Stimulated activated naive CD4-positive, alpha-beta T cell (primary cell): ENCODE data around the gene GPR162.

ENCODE experiments used
- DNase-seq, 6 experiments: peaks; one replicate each; lab custom pipeline; 2025; lab: John Stamatoyannopoulos, UW

Gene GPR162

DNA sequence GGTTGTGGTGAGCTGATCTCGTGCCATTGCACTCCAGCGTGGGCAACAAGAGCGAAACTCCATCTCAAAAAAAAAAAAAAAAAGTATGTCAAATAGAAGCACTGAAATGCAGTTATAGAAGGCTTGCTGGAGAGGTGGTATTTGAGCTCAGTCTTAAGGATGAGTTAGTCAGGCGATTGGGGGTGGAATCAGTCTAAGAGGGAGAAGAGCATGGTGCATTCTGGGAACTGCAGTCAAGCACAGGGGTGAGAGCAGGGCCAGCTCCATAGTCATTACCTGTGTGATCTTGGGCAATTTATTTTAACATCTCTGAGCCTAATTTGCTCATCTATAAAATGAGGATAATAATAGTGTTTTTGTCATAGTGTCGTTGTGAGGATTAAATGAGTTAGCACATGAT, 13.3 kb downstream of the GPR162 start:
- DNase-seq: no peak

DNA sequence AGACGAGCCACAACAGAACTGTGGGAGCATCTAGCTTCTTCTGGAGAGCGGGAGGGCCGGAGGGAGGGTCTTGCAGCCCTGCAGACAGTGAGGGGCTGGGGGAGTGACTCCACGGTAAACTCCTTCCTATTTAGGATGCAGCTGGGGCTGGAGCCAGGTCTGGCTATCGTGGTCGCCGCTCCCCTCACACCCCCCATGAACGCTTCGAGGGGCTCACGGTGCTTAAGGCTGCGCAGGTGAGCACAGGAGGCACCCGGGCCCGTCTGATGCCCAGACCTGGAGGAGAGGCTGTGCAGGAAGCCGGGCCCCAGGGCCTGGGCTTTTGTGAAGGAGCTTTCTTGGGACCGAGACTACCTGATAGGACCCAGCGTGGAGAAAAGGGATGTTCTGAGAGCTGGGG, 15.2 kb downstream of the GPR162 start:
- no peak for DNase-seq

DNA sequence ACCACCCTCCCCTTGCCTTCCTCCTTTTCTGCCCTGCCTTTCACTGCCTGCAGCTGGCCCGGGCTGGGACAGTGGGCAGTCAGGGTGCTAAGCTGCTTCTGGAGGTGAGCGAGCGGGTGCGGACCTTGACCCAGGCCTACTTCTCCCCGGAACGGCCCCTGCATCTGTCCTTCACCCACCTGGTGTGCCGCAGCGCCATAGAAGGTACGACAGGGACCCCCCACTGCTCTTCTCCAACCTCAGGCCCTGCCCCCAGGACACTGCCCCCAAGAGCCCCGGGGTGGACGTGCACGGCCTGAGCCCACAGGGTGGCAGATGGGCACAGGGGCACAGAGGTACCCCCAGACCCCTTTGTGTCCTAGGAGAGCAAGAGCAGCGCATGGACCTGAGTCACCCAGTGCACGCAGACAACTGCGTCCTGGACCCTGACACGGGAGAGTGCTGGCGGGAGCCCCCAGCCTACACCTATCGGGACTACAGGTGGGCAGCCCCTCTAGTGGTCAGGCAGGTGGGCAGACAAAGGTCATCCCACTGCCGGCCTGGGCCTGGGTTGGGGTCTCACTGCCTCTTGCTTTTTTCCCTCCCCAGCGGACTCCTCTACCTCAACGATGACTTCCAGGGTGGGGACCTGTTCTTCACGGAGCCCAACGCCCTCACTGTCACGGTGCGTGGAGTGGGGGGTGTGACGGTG, 15.9 kb downstream of the GPR162 start:
- no peak for DNase-seq

DNA sequence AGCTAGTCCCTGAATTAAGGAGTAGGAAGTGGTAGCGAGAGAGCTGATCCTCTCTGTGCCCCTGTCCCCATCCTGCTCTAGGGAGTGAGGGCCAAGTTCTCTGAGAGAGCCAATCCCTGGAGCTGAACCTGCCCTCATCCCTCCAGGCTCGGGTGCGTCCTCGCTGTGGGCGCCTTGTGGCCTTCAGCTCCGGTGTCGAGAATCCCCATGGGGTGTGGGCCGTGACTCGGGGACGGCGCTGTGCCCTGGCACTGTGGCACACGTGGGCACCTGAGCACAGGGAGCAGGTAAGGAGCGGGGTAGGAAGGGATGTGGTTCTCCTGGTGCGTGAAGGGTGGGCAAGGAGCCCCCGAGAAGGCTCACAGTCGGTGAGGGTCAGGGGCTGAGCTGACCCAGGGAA, 17.2 kb downstream of the GPR162 start:
- no peak for DNase-seq

DNA sequence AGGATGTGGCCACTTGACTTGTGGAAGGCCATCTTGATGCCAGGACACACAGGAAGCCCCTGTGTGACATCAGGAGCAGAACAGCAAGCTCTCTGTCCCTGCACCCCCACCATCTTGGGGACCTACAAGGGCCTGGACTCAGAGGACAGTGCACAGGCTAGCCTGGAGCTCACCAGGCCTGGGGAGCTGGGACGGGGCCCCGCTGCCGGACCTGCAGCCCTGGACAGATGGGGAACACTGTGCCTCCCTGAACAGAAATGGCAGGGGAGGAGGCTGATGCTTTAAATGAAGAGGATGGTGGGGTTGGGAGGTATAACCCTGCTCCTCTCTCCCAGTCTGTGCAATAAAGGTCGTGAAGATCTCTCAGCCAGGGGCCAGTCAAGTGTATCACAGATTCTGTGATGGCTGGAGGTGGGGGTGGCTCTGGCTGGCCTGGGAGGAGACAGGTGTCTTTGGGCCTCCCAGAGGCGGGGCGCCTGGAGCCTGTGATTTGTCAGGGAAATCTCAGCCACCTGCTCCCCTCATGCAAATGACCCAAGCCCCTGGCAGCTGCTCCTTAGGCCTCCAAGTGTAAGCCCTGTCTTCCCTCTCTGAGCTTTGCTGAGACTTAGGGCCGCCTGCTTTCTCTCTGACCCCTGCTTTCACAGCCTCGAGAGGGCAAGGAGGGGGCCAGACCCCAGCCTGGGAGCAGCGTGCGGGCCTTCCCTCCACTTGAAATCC, 18.0 kb downstream of the GPR162 start:
- DNase-seq: no peak

DNA sequence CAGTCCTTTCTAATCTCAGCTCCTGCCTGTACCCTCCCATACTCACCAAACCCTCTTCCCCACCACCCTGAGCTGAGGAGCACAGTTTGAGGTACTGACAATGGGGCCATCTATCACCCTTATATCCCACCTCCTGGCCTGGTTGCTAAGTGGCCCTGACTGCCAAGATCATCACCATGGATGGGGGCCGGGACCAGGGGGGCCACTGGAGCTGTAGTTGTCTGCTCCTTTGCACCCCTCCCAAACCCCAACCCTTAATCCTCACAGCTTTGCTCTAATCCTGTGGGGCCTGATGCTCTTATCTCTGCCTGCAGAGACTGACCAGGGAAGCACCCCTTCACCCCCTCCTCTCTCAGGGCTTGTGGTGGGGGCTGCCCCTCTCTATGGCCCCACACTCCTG, 18.7 kb downstream of the GPR162 start:
- no peak for DNase-seq

DNA sequence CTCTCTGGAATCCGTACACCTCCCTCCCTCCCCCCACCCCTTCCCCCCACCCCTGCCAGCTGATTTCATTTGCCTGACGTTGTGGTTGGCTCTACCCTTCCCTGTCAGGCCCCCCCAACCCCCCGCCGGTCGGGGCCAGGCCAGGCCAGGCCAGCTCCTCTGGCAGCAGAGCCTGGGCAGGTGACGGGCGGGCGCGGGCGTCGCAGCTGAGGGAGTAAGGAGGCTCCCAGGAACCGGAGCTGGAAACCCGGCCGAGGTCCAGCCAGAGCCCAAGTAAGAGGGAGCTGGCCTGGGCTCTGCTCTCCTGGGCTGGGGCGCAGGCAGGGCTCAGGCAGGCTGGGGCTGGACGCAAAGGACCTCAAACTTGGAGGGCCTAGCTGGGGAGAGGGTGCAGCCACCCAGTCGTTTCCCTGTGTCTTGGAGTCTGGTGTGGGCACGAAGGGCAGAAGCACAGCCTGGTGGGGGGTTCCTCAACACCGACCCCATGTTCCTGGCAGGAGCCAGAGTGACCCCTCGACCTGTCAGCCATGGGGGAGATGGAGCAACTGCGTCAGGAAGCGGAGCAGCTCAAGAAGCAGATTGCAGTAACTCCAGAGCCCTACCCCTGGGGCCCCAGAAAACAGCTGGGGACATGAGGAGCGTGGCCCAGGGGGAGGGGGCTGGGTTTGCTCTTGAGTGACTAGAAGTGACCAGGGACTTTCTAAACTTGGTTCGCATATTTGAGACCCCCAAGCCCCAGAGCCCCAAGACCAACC, 19.3 kb downstream of the GPR162 start, which contains the start of gene GNB3:
GNB3 (plus strand) TSS at position 165 of the 755 bp plus-strand sequence; CDS start at position 528, 363 bp downstream.
- no peak for DNase-seq

DNA sequence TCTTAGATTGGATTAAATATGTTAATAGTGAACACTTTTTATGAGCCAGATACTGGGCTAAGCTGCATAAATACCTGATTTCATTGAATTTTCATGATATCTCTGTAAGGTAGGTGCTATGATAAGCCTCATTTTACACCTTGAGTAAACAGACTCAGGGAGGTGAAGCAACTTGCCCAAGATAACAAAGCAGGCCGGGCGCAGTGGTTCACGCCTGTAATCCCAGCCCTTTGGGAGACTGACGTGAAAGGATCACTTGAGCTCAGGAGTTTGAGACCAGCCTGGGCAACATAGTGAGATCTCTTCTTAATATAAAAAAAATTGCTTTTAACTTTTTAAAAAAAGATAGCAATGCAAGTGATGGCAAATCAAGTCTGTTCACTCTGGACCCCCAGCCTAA, 20.5 kb downstream of the GPR162 start:
- no peak for DNase-seq

DNA sequence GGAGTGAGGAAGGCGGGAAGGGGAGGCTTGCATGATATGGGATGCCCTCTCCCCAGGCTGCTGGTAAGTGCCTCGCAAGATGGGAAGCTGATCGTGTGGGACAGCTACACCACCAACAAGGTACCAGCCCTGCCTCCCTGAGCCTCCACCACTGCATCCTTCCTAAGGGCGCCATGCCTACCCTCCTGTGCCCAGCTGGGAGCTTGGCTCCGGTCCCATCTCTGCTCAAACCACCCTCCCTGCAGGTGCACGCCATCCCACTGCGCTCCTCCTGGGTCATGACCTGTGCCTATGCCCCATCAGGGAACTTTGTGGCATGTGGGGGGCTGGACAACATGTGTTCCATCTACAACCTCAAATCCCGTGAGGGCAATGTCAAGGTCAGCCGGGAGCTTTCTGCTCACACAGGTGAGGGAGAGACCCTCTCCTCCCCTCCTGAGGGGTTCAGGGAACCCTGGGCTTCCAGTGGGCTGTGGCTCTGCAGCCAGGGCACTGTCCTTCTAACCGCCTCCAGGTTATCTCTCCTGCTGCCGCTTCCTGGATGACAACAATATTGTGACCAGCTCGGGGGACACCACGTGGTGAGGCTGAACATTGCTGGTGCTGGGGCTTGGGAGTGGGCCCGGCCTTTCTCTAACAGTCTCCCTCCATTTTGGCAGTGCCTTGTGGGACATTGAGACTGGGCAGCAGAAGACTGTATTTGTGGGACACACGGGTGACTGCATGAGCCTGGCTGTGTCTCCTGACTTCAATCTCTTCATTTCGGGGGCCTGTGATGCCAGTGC, 21.7 kb downstream of the GPR162 start:
- no peak for DNase-seq

DNA sequence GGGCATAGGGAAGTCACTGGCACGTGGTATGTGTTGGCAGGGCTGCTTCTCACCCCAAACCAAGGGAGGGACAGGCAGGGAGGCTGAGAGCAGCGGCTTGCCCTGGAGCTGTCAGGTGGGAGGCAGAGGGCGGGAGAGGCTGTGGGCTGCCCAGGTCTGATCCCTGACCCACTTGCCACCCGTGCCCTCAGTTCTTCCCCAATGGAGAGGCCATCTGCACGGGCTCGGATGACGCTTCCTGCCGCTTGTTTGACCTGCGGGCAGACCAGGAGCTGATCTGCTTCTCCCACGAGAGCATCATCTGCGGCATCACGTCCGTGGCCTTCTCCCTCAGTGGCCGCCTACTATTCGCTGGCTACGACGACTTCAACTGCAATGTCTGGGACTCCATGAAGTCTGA, 23.8 kb downstream of the GPR162 start:
- DNase-seq: no peak

DNA sequence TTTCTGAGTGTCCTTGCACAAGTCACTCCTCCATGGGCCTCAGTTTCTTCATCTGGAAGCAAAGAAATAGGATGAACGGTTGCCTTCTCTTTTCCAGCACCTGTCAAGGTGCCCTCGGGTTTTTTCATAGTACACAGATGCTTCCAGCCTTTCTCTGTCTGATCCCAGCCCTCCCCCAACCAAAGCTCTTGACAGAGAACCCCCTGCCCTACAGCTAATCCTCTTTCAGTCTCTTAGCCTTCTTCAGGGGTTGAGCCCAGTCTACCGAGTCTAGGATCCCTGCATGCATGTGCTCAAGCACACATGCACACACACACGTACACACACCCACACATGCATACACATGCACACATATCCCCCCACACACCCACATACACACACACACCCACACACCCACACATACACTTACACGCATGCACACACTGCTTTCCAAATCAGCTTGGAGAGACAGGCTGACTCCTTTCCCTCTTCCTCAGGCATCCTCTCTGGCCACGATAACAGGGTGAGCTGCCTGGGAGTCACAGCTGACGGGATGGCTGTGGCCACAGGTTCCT, 24.8 kb downstream of the GPR162 start:
- DNase-seq: no peak

DNA sequence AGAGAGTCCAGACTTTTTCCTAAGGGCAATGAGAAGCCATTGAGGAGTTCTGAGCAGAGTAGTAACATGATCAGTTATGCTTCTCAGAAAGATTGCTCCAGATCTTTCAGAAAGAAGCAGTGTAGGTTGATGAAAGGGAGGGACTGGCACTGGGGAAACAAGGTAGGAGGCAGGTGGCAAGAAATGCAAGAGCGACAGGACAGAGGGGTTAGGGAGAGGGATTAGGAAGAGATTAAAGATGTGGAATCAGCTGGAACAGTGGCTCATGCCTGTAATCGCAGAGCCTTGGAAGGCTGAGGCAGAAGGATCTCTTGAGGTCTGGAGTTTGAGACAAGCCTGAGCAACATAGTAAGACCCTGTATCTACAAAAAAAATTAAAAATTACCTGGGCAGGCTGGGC, 26.1 kb downstream of the GPR162 start:
- no peak for DNase-seq

DNA sequence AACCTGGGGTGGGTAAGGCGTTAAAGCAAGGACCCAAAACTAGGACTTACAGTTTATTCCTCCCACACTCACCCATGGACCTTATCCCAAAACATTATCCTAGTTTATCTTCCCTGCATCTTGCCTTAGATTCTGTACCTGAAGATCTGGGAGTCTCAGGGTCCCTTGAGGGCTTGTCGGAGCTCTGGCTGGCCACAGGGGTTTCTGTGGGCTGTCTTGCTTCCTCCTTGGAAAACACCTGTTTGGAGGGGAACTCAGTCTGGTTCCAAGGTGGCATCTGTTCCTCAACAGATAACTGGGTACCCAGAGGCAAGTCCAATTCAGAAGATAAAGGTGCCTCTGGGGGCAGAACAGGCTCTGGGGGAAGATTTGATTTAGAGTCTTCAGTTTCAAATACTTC, 27.8 kb downstream of the GPR162 start:
- DNase-seq: no peak

DNA sequence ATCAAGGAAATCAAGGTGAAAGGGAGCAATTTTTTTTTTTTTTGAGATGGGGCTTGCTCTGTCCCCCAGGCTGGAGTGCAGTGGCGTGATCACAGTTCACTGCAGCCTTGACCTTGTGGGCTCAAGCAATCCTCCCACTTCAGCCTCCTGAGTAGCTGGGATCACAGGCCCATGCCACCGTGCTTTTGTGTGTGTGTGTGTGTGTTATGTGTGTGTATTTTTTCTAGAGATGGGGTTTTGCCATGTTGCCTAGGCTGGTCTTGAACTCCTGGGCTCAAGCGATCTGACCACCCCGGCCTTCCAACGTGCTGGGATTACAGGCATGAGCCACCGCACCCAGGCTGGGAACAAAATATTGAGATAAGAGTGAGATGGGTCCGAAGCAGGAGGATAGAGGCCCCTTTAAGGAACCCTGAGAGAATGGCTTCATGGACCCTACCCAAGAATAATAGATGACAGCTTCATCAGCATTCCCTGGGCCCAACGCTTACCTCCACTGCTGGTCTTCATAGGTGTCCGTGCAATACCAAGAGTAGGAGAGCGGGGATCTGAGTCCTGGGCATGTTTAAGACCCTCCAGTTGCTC, 28.4 kb downstream of the GPR162 start:
- DNase-seq: no peak

DNA sequence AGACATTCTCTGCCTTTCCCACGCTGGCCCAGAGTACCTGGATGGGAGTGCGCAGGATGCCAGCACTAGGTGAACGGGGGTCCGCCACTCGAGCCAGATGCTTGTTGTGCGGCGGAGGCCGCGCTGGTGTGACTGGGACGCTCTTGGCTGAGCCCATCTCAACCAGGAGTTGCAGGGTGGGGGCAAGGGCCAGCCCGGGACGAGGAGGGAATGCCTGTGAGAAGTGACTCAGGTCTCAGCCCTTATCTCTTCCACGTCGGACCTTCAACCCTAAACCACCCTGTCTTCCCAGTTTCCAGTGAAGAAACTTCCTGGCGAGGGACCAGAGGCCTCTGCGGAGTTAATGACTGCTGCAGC, 29.2 kb downstream of the GPR162 start:
- no peak for DNase-seq

DNA sequence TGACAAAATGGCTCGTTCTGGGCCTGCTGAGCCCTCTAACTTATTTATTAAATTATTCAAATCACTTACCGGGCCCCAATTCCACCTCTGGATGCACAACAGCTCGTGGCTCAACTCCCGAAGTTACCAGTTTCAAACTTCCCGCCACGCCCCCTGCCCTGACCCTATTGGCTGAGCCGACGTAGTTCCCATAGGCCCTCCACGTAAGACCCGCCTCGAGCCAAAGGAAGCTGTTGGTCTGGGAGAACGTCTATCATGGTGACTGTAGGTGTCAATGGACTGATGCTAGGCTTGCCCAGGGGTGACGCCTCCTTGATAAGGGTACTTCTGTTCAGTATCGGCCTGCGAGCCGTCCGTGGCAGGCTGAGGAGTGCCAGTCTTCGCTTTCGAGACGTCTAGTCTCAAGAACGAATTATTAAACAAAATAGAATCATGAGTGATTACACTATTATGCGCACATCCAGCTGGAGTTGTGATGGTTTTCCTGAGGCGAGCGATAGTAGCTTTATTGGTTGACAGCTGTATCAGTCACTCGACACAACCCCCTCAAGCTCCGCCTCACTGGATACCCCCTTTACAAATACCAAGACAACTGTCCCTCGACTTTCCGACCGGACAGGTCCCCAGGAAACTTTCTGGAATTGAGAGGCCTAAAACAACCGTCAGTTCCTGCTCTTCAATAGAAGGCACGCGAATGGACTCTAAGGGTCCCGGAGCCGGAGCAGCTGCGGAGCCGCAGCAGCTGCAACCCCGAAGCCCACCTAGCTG, 29.7 kb downstream of the GPR162 start, which contains the start of gene CDCA3:
CDCA3 (minus strand) TSS at position 134 of the 768 bp plus-strand sequence. CDS start 334 bp downstream, outside the sequence.
- DNase-seq: peak; percentile 80 to 92 (median 89)

DNA sequence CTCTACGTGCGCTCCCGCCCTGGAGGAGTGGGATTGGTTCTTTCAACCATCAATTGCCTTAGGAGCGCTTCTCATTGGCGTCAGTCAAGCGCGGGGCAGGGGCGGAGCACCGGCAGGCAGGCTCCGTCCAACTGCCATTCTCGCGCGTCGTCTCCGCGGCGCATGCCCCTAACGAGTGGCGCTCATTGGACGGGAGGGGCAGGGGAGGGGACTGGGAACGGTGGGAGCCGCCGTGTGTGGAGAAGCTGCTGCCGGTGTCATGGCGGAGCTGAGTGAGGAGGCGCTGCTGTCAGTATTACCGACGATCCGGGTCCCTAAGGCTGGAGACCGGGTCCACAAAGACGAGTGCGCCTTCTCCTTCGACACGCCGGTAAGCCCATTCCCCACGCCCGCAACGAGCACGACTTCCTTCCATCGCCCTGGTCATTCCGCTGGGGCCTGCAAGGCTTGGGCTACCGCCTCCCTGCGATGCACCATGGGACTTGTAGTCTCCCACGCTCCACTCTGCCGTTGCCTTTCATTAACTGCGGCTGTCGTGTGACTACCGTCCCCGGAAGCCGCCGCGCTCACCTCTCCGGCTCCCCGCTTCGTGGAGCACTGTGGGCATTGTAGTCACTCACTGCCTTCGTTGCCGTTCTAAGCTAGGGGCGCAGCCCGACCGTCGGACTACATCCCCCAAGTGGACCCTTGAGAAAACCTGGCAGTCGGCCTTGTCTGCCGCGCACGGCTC, 30.5 kb downstream of the GPR162 start, which contains the start of gene USP5:
USP5 (plus strand) TSS at position 230 of the 730 bp plus-strand sequence; CDS start at position 260, 30 bp downstream.
- DNase-seq: peak; percentile 96 to 100 (median 99)

DNA sequence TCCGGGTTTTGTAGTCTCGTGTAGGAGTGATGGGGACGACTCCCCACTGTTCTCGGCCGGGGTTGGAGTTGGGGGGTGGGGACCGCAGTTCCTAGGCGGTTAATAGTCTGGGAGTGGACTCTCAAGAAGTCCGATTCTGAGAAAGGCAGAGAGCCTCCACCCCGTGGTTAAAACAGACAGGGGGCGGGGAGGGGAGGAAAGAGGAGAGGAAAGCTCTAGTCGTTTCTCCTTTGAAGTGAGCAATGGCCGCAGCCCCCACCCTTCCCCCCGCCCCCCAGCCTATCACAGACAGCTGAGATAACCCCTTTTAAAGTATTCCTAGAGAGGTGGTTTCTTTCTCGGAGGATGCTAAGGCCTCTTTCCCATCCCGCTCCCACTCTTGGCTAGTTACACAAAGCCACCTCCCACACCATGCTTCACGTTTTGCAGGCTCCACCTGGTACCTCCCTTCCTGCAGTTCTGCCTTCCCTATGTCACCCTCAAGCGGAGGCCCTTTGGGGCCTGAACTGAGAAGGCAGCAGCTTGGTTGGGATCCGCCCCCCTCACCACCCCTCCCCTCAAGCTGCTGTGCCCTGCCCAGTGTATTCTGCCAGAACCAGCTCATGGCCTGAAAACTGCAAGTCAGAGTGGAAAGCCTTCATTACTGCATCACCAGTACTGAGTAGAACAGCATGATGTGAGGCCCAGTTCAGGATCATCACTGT, 31.2 kb downstream of the GPR162 start:
- peak in 4 of 6 experiments; percentile 58 to 78 (median 72) for DNase-seq

DNA sequence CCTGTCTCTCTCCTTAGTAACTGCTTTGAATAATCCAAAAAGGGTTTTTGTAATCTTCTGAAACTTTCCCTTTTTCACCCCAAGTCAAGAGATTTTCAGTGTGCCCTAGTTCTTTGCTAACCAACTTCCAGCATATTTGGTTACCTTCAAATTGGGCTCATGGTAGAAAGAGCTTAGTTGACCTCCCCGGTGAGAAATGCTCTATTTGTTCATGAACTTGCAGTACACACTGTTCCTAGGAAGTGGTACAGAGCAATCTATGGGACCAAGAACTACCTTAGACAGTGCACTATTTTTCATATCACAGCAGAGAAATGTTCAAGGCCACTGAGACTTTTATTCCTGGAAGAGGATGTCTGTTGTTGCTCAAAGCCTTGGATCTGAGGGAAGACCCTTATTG, 32.0 kb downstream of the GPR162 start:
- DNase-seq: no peak
